ENCODE results near the gene TLK2.

DNA sequence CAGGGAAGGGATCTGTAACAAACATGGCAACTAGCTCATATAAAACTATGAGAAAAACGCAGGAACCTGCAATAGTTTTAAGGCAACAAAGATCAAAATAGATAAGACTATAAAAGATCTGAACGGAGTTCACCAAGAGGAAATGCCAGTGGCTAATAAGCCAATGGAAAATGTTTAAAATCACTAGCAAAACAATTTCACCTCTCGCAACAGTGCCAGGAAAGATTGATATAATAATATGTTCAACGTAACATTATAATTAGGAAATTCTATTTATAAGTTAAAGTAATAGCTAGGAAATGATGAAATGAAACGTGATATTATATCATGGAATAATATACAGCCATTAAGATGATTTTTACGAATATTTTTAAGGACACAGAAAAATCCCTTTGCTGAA, 164.9 kb downstream of the TLK2 start:
- TF ChIP-seq, protein P1, sequence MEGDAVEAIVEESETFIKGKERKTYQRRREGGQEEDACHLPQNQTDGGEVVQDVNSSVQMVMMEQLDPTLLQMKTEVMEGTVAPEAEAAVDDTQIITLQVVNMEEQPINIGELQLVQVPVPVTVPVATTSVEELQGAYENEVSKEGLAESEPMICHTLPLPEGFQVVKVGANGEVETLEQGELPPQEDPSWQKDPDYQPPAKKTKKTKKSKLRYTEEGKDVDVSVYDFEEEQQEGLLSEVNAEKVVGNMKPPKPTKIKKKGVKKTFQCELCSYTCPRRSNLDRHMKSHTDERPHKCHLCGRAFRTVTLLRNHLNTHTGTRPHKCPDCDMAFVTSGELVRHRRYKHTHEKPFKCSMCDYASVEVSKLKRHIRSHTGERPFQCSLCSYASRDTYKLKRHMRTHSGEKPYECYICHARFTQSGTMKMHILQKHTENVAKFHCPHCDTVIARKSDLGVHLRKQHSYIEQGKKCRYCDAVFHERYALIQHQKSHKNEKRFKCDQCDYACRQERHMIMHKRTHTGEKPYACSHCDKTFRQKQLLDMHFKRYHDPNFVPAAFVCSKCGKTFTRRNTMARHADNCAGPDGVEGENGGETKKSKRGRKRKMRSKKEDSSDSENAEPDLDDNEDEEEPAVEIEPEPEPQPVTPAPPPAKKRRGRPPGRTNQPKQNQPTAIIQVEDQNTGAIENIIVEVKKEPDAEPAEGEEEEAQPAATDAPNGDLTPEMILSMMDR (IDR thresholded peaks at IDR 0.05): no peak
- TF ChIP-seq, protein P2, sequence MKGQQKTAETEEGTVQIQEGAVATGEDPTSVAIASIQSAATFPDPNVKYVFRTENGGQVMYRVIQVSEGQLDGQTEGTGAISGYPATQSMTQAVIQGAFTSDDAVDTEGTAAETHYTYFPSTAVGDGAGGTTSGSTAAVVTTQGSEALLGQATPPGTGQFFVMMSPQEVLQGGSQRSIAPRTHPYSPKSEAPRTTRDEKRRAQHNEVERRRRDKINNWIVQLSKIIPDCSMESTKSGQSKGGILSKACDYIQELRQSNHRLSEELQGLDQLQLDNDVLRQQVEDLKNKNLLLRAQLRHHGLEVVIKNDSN (IDR thresholded peaks at IDR 0.05; ENCODE audit: borderline replicate concordance, low read depth): no peak
- no peak for TF ChIP-seq EZH2phosphoT487 (IDR thresholded peaks at IDR 0.05; ENCODE audit: borderline replicate concordance, low read depth)
- TF ChIP-seq, protein P3, sequence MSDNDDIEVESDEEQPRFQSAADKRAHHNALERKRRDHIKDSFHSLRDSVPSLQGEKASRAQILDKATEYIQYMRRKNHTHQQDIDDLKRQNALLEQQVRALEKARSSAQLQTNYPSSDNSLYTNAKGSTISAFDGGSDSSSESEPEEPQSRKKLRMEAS (IDR thresholded peaks at IDR 0.05; ENCODE audit: low read depth): no peak
- TF ChIP-seq, protein P4, sequence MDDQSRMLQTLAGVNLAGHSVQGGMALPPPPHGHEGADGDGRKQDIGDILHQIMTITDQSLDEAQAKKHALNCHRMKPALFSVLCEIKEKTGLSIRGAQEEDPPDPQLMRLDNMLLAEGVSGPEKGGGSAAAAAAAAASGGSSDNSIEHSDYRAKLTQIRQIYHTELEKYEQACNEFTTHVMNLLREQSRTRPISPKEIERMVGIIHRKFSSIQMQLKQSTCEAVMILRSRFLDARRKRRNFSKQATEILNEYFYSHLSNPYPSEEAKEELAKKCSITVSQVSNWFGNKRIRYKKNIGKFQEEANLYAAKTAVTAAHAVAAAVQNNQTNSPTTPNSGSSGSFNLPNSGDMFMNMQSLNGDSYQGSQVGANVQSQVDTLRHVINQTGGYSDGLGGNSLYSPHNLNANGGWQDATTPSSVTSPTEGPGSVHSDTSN (IDR thresholded peaks at IDR 0.05): no peak
- TF ChIP-seq TAF1 (IDR thresholded peaks at IDR 0.05; ENCODE audit: borderline replicate concordance, low read depth, low read length): no peak
- TF ChIP-seq GATA2 (CRISPR knock-in tag; IDR thresholded peaks at IDR 0.05): no peak
- no peak for TF ChIP-seq YY1 (IDR thresholded peaks at IDR 0.05; ENCODE audit: low read depth)
- TF ChIP-seq MXI1 (IDR thresholded peaks at IDR 0.05; ENCODE audit: low read depth, low read length): no peak
- no peak for TF ChIP-seq JUND (IDR thresholded peaks at IDR 0.05)
- no peak for TF ChIP-seq POLR2AphosphoS5 (IDR thresholded peaks at IDR 0.05; ENCODE audit: low read depth, low read length)

Data from SK-N-SH (cell line).